ENCODE data around the gene IBA57.
"Not testable (repeated sequence)": the region's sequence is repeated elsewhere in the genome, so short reads cannot be mapped to it uniquely, and the experiment has no call there.

IBA57 gene

DNA sequence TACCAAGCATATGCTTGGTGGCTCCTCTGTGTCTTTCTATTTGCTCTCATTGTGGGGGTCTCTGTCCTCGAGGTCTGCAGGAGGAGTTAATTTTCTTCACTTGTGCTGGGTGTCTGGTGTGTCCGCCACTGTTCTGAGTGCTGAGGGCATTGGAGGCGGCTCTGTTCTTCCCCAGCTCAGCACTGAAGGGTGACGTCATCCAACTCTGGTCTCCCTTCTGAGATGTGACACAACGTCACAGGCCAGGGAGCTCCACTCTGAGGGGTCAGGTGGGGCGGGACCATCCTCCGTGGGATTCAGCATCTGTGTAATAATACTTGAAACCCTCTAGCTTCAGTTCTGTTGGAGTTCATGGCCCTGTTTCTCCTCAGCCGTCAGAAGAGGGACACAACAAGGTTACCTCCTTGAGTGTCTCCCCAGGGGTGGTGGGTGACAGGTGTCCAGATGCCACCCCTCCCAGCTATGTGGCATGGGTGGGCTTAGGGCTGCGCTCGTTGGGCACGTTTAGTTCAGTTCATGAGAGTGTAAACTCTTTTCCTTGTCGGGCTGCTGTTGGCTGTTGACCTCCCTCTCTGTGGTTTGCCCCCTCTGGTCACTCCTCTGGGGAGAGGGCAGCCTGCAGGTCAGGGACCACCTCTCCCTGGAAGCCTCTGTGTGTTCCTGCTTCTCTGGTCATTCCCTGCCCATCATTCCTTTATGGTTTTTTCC, 3.1 kb downstream of the IBA57 start:
- H3K4me3 ChIP-seq (ENCODE audit: low read length): no peak overlapping the region
- no peaks in the 10 kb centered on the region for H3K27me3 ChIP-seq (ENCODE audit: control insufficient read depth, insufficient read depth, low read length)
- H3K9ac ChIP-seq (ENCODE audit: low read depth, low read length): no peak overlapping the region
- no peak overlapping the region for H3K4me2 ChIP-seq (ENCODE audit: low read length)
- peaks cover 7% of the 10 kb centered on the region for H3K4me1 ChIP-seq (ENCODE audit: control insufficient read depth, insufficient read depth, low read length)
- no peaks in the 10 kb centered on the region for H3K36me3 ChIP-seq (ENCODE audit: insufficient read depth, low read length)
- no peaks in the 10 kb centered on the region for H3K9me3 ChIP-seq (replicated peaks; ENCODE audit: low read length)

DNA sequence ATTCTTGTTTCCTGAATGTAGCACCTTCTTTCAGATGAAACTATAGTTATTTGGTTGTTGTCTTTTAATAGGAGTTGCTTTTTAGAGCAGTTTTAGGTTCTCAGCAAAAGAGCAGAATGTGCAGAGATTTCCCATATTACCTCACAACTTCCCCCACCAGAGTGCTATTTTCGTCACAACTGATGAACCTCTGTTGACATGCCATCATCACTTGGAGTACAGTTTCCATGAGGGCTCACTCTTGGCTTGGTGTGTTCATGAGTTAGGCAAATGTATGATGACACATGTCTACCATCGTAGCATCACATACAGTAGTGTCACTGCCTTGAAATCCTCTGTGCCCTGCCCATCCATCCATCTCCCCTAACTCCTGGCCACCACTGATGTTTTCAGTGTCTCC, 3.7 kb downstream of the IBA57 start:
- Histone ChIP-seq H3K9me3 (replicated peaks; ENCODE audit: low read length) (no peaks in the 10 kb centered on the region), H3K36me3 (ENCODE audit: insufficient read depth, low read length) (no peaks in the 10 kb centered on the region), H3K27me3 (ENCODE audit: control insufficient read depth, insufficient read depth, low read length) (no peaks in the 10 kb centered on the region), H3K4me3 (ENCODE audit: low read length) (no peak overlapping the region), H3K9ac (ENCODE audit: low read depth, low read length) (no peak overlapping the region), H3K4me1 (ENCODE audit: control insufficient read depth, insufficient read depth, low read length) (peaks cover 4% of the 10 kb centered on the region), H3K4me2 (ENCODE audit: low read length) (no peak overlapping the region)

DNA sequence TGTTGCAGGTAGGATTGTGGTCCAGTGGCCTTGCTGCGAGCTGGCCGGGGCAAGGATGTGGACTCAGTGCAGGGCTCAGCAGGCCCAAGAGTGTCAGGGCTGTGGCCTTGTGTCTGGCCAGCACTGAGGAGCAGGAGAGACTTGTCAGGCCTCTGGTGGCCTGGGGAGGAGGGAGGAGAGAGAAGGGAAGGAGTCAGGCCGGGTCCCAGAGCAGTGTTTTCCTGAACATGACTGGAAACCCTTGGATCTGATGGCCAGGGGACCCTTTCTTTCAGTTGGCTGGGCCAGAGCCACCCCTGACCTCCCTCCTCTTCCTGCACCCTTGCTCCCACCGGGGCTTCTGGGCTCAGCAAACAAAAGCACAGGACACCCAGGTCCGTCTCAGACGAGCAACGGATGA, 5.1 kb downstream of the IBA57 start:
- Histone ChIP-seq H3K36me3 (ENCODE audit: insufficient read depth, low read length) (peaks cover 10% of the 10 kb centered on the region), H3K4me2 (ENCODE audit: low read length) (no peak overlapping the region), H3K9me3 (replicated peaks; ENCODE audit: low read length) (no peaks in the 10 kb centered on the region), H3K4me1 (ENCODE audit: control insufficient read depth, insufficient read depth, low read length) (peaks cover 4% of the 10 kb centered on the region), H3K27me3 (ENCODE audit: control insufficient read depth, insufficient read depth, low read length) (no peaks in the 10 kb centered on the region), H3K9ac (ENCODE audit: low read depth, low read length) (no peak overlapping the region), H3K4me3 (ENCODE audit: low read length) (no peak overlapping the region)

DNA sequence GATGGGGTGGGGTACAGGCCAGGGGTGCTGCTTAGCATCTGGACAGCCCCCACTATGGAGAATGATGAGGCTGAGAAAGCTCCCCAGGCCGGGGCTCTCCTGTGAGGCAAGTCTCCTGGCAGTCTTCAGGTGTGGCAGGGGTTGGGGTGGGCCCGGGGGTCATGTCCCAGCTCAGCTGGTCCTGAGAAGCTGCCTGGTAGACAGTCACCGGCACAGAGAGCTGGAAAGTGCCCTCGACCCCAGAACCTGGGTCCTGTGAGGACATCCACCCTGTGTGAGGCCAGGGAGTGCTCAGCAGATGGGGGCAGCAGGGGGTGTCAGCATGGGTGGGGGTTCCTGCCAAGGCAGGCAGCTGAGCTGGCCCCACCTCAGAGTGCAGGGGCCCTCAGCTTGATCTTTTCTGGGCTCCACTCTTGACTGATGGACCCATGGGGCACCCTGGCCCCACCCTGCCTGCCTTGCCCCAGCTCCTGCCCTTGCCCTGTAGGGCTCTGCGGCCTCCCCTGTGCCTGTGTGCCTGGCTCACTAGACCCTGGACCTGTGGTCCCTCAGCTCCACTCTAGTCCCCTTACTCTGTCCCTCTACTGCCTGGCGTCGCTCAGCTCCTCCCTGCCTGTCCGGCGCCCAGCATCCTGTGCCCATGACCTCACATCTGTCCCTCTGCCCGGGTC, 5.8 kb downstream of the IBA57 start:
- peaks cover 4% of the 10 kb centered on the region for H3K4me1 ChIP-seq (ENCODE audit: control insufficient read depth, insufficient read depth, low read length)
- H3K4me3 ChIP-seq (ENCODE audit: low read length): no peak overlapping the region
- H3K9me3 ChIP-seq (replicated peaks; ENCODE audit: low read length): no peaks in the 10 kb centered on the region
- peaks cover 10% of the 10 kb centered on the region for H3K36me3 ChIP-seq (ENCODE audit: insufficient read depth, low read length)
- no peaks in the 10 kb centered on the region for H3K27me3 ChIP-seq (ENCODE audit: control insufficient read depth, insufficient read depth, low read length)
- no peak overlapping the region for H3K9ac ChIP-seq (ENCODE audit: low read depth, low read length)
- H3K4me2 ChIP-seq (ENCODE audit: low read length): no peak overlapping the region

DNA sequence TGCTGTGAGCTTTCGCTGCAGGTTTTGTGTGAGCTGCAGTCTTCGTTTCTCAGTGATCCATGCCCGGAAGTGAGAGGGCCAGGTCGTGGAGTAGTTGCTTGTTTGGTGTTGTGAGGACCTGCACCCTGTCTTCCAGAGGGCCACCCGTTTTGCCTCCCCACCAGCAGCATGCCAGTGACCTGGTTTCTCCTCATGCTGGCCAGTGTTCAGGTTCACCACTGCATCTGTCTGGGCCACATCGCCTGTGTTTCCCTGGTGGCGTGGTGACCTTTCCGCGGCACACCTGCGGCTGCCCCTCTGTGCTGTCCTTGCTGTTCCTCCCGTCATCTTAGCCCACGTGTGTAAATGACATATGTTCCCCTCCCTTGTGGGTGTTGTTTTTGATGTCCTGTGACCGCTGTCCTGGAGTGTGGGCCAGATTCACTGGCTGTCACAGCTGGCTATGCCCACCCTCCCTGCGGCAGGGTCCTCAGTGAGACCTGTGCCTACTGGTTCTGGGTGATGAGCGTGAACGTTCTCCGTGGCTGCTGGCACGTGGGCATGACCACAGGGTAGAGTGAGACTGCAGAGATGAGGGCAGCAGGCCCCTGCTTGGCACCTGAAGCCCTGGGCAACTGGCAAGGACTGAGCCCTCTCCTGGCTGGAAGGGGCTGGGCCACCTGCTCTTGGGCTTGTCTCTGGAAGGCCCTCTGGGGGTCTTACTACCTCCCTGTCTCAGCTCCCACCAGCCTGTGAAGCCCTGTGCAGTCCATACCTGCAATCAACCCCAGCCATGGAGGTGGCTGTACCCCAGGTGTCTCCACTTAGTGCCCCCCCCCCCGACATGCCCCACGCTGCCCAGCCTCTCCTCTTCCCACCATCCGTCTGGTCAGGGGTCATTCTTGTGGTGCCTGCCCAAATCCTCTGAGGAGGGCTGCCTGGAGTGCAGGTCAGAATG, 7.3 kb downstream of the IBA57 start:
- Histone ChIP-seq H3K4me1 (ENCODE audit: control insufficient read depth, insufficient read depth, low read length) (no peaks in the 10 kb centered on the region), H3K9ac (ENCODE audit: low read depth, low read length) (no peak overlapping the region), H3K4me2 (ENCODE audit: low read length) (no peak overlapping the region), H3K4me3 (ENCODE audit: low read length) (no peak overlapping the region), H3K9me3 (replicated peaks; ENCODE audit: low read length) (no peaks in the 10 kb centered on the region), H3K27me3 (ENCODE audit: control insufficient read depth, insufficient read depth, low read length) (no peaks in the 10 kb centered on the region), H3K36me3 (ENCODE audit: insufficient read depth, low read length) (peaks cover 10% of the 10 kb centered on the region)

DNA sequence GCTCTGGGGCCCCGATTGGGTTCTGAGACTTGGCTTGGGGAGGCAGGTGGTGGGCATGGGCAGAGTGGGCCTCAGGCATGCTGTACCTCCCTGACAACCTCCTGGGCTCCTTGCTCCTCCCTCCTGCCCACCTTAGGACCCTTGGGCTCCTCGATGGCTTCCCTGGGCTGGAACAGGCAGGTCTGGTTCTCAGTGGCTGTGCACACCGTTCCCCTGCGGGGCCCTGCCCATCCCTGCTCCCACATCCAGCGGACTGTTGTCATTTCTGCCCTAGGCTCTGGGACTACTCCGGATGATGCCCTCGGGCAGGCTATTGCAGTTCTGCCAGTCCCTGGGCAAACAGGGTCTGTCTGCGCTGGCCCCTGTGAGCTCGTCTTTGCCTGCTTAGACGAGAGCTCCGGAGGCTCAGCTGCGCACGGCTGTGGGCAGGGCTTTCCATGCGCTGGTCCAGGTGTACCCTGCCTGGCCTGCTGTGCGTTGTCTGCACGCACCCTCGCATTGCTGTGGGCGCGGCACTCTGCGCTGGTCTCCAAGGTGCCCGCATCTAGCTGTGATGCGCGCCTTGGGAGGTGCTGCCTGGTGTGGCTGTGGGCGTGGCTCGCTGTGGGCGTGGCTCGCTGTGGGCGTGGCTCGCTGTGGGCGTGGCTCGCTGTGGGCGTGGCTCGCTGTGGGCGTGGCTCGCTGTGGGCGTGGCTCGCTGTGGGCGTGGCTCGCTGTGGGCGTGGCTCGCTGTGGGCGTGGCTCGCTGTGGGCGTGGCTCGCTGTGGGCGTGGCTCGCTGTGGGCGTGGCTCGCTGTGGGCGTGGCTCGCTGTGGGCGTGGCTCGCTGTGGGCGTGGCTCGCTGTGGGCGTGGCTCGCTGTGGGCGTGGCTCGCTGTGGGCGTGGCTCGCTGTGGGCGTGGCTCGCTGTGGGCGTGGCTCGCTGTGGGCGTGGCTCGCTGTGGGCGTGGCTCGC, 8.2 kb downstream of the IBA57 start:
- not testable (repeated sequence) for H3K9me3 ChIP-seq (replicated peaks; ENCODE audit: low read length); H3K4me1 ChIP-seq (ENCODE audit: control insufficient read depth, insufficient read depth, low read length); H3K4me3 ChIP-seq (ENCODE audit: low read length); H3K27me3 ChIP-seq (ENCODE audit: control insufficient read depth, insufficient read depth, low read length); H3K4me2 ChIP-seq (ENCODE audit: low read length); H3K9ac ChIP-seq (ENCODE audit: low read depth, low read length)
- H3K36me3 ChIP-seq (ENCODE audit: insufficient read depth, low read length): peaks cover 10% of the 10 kb centered on the region

DNA sequence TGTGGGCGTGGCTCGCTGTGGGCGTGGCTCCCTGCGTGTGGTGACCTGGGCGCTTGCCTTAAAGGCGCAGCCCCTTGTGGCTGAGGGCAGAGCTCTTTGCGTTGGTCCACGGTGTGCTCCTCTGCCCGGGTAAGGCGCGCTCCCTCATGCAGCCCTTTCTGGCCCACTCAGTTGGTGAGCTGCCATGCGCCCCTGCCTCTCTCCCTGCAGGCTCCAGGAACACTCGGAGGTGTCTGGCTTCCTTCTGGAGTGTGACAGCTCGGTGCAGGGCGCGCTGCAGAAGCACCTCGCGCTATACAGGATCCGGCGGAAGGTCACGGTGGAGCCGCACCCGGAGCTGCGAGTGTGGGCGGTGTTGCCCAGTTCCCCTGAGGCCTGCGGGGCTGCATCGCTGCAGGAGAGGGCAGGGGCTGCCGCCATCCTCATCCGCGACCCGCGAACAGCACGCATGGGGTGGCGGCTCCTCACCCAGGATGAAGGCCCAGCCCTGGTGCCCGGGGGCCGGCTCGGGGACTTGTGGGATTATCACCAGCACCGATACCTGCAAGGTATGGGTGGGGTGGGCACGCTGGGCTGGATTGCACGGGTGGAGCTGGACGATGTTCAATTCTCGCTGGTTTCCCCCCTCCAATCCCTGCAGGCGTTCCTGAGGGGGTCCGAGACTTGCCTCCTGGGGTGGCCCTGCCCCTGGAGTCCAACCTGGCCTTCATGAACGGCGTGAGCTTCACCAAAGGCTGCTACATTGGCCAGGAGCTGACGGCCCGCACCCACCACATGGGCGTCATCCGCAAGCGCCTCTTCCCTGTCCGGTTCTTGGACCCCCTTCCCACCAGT, 9.1 kb downstream of the IBA57 start:
- H3K4me2 ChIP-seq (ENCODE audit: low read length): no peak overlapping the region
- no peaks in the 10 kb centered on the region for H3K27me3 ChIP-seq (ENCODE audit: control insufficient read depth, insufficient read depth, low read length)
- no peaks in the 10 kb centered on the region for H3K4me1 ChIP-seq (ENCODE audit: control insufficient read depth, insufficient read depth, low read length)
- H3K9ac ChIP-seq (ENCODE audit: low read depth, low read length): no peak overlapping the region
- H3K36me3 ChIP-seq (ENCODE audit: insufficient read depth, low read length): peaks cover 10% of the 10 kb centered on the region
- H3K9me3 ChIP-seq (replicated peaks; ENCODE audit: low read length): no peaks in the 10 kb centered on the region
- H3K4me3 ChIP-seq (ENCODE audit: low read length): no peak overlapping the region

DNA sequence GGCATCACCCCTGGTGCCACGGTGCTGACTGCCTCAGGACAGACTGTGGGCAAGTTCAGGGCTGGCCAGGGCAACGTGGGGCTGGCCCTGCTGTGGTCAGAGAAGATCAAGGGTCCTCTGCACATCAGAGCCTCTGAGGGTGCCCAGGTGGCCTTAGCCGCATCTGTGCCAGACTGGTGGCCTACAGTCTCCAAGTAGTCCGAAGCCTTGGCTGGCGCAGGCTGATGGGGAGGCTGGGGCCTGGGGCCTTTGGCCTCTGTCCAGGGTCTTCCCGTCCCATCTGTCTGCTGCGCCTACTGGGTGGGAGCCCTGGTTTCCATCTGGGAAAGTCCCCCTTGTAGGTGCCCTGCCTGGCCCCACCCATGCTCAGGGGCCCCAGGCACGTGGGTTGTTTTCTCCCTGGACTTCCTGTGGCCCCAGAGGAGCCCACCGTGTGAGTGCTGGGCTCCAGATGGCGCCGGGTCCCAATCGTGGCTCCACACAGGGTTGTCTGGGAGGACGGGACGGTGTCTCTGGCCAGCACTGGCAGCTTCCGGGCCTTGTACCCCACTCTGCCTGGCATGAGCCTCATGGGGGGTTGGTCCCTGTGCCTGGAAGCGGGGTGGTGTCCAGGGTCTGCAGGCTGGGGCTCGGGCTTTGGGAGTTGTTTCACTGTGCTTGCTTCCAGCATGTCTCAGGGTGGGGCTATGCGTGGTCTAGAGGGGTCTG, 9.9 kb downstream of the IBA57 start:
- no peaks in the 10 kb centered on the region for H3K4me1 ChIP-seq (ENCODE audit: control insufficient read depth, insufficient read depth, low read length)
- H3K9me3 ChIP-seq (replicated peaks; ENCODE audit: low read length): no peaks in the 10 kb centered on the region
- no peak overlapping the region for H3K4me3 ChIP-seq (ENCODE audit: low read length)
- no peak overlapping the region for H3K9ac ChIP-seq (ENCODE audit: low read depth, low read length)
- H3K4me2 ChIP-seq (ENCODE audit: low read length): no peak overlapping the region
- H3K27me3 ChIP-seq (ENCODE audit: control insufficient read depth, insufficient read depth, low read length): no peaks in the 10 kb centered on the region
- H3K36me3 ChIP-seq (ENCODE audit: insufficient read depth, low read length): peaks cover 10% of the 10 kb centered on the region

DNA sequence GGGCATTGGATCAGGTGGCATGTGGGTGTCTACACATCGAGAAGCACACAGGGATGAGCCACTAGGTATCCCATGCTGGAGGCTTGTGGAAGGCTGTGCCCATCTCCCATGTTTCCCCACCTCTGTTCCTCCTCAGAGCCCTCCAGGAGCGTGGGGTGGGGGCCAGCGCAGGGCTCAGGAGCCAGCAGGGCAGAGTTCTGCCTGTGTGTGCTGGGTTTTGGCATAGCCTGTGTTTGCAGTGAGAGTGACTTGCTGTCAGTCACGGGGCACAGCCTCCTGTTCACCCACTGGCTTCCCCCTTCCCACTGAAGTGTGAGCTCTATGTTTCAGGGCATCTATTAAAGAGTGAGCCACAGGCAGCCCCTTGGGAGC, 10.4 kb downstream of the IBA57 start:
- Histone ChIP-seq H3K4me1 (ENCODE audit: control insufficient read depth, insufficient read depth, low read length) (no peaks in the 10 kb centered on the region), H3K4me3 (ENCODE audit: low read length) (no peak overlapping the region), H3K4me2 (ENCODE audit: low read length) (no peak overlapping the region), H3K9ac (ENCODE audit: low read depth, low read length) (no peak overlapping the region), H3K9me3 (replicated peaks; ENCODE audit: low read length) (no peaks in the 10 kb centered on the region), H3K36me3 (ENCODE audit: insufficient read depth, low read length) (peaks cover 10% of the 10 kb centered on the region), H3K27me3 (ENCODE audit: control insufficient read depth, insufficient read depth, low read length) (no peaks in the 10 kb centered on the region)

All from skeletal muscle satellite cell (primary cell).